ENCODE results near the gene HIPK1. TPM values are rescaled to one million over a fixed set of nuclear protein-coding genes. Genes with fewer than 3 reads are reported as not detected.
"Not testable (repeated sequence)": the region's sequence is repeated elsewhere in the genome, so short reads cannot be mapped to it uniquely, and the experiment has no call there.

Gene HIPK1
- total RNA-seq, 1 donor from 2014 or later, result 41.3 TPM

DNA sequence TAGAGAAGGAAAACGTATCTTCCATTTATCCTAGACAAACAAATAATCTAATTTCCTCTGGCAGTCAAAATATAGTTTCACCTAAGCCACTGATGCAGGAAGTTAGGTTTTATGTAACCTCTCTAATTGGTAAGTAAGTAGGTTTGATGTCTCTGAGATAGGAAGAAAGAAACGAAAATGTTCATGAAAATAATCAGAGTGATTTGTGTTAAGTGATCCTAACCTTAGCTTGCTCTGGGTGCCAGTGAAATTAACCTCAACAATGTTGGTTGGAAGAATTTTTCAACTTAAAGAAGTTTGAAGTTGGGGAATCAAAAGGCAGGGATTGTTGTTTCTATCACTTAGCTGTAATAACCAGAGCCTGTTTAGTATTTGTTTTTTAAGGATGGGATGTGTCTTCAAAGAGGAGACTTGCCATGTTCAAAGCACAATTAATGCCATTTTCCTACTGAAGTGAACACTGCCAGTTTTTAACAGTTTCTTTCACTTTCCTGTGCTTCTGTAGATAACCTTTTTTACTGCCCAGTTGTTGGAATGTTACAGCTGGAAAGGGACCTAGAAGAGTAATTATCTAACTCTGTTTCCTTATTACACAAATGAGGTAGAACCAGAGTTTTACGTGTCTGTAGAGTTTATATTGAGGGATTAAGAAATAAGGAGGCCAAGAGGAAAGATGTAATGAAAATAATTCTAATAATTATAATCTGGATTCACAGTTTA is 18.4 kb downstream of the HIPK1 start:
- Histone ChIP-seq H3K4me2 (peak overlapping the region; percentile 64), H3K4me3 (no peak overlapping the region), H3K36me3 (peaks cover 9% of the 10 kb centered on the region), H3K4me1 (peaks cover 27% of the 10 kb centered on the region), H3K9ac (no peak overlapping the region), H3K27me3 (no peaks in the 10 kb centered on the region), H3K27ac (peak overlapping the region; percentile 76), H3K9me3 (ENCODE audit: low read depth) (no peaks in the 10 kb centered on the region), H3K79me2 (ENCODE audit: low read depth) (peaks cover 96% of the 10 kb centered on the region), H2AFZ (replicated peaks) (no peak overlapping the region), H3F3A (ENCODE audit: low read depth) (peaks cover 16% of the 10 kb centered on the region), H4K20me1 (ENCODE audit: low read depth) (peaks cover 67% of the 10 kb centered on the region)
- peaks cover 24% of the 10 kb centered on the region for H3K36me3 Mint-ChIP-seq
- H3K27me3 Mint-ChIP-seq (ENCODE audit: insufficient read depth, low read depth), result no peaks in the 10 kb centered on the region
- peak overlapping the region; percentile 28 for H3K27ac Mint-ChIP-seq
- H3K4me3 Mint-ChIP-seq, result no peak overlapping the region
- peaks cover 12% of the 10 kb centered on the region for H3K9me3 Mint-ChIP-seq
- peaks cover 27% of the 10 kb centered on the region for H3K4me1 Mint-ChIP-seq
- DNase-seq (ENCODE audit: low spot score), result no peak
- no peak for TF ChIP-seq EZH2phosphoT487 (IDR thresholded peaks at IDR 0.05)
- TF ChIP-seq, protein P1, sequence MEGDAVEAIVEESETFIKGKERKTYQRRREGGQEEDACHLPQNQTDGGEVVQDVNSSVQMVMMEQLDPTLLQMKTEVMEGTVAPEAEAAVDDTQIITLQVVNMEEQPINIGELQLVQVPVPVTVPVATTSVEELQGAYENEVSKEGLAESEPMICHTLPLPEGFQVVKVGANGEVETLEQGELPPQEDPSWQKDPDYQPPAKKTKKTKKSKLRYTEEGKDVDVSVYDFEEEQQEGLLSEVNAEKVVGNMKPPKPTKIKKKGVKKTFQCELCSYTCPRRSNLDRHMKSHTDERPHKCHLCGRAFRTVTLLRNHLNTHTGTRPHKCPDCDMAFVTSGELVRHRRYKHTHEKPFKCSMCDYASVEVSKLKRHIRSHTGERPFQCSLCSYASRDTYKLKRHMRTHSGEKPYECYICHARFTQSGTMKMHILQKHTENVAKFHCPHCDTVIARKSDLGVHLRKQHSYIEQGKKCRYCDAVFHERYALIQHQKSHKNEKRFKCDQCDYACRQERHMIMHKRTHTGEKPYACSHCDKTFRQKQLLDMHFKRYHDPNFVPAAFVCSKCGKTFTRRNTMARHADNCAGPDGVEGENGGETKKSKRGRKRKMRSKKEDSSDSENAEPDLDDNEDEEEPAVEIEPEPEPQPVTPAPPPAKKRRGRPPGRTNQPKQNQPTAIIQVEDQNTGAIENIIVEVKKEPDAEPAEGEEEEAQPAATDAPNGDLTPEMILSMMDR (IDR thresholded peaks at IDR 0.05), result no peak
- no peak for TF ChIP-seq EZH2 (IDR thresholded peaks at IDR 0.05)

DNA sequence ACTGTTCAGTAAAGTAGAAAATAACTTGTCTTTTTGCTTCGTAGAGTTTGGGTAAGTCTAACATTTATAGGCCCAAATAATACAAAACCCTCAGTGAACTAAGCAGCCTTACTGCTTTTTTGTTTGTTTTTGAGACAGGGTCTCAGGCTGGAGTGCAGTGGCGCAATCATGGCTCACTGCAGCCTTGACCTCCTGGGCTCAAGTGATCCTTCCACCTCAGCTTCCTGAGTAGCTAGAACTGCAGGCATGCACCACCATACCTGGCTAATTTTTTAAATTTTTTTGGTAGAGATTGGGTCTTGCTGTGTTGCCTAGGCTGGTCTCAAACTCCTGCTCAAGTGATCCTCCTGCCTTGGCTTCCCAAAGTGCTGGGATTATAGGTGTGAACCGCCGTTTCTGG is 19.0 kb downstream of the HIPK1 start:
- not testable (repeated sequence) for DNase-seq (ENCODE audit: low spot score); H3K27ac ChIP-seq; H3K4me3 ChIP-seq; H2AFZ ChIP-seq (replicated peaks); H3K9me3 ChIP-seq (ENCODE audit: low read depth); H3K9ac ChIP-seq; H3K27me3 Mint-ChIP-seq (ENCODE audit: insufficient read depth, low read depth); H3K4me2 ChIP-seq; H3K27ac Mint-ChIP-seq; H3K27me3 ChIP-seq; H3K4me3 Mint-ChIP-seq; H3K36me3 ChIP-seq
- peaks cover 90% of the 10 kb centered on the region for H3K79me2 ChIP-seq (ENCODE audit: low read depth)
- Mint-ChIP-seq H3K36me3 (peaks cover 22% of the 10 kb centered on the region), H3K9me3 (peaks cover 12% of the 10 kb centered on the region), H3K4me1 (peaks cover 27% of the 10 kb centered on the region)
- peaks cover 66% of the 10 kb centered on the region for H4K20me1 ChIP-seq (ENCODE audit: low read depth)
- H3K4me1 ChIP-seq, result peaks cover 27% of the 10 kb centered on the region
- peaks cover 16% of the 10 kb centered on the region for H3F3A ChIP-seq (ENCODE audit: low read depth)

DNA sequence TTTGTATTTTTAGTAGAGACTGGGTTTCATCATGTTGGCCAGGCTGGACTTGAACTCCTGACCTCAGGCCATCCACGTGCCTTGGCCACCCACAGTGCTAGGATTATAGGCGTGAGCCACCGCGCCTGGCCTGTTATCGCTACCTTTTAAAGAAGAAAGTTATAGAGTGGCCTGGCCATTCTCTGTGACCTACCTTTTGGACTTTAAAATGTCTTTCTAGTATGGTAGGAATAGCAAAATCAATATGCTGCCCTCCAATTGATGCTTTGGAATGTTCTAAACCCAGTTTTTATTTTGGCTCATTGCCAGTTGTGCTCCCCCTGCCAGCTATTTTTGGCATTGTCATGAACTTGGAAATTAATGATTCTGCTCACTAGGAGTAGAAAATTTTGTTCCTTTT is 19.9 kb downstream of the HIPK1 start:
- Histone ChIP-seq H3K9me3 (ENCODE audit: low read depth) (no peaks in the 10 kb centered on the region), H3F3A (ENCODE audit: low read depth) (peaks cover 16% of the 10 kb centered on the region), H3K79me2 (ENCODE audit: low read depth) (peaks cover 81% of the 10 kb centered on the region), H3K9ac (no peak overlapping the region), H3K27me3 (no peaks in the 10 kb centered on the region), H3K27ac (no peak overlapping the region), H4K20me1 (ENCODE audit: low read depth) (peaks cover 63% of the 10 kb centered on the region), H3K4me1 (peaks cover 27% of the 10 kb centered on the region), H3K4me2 (no peak overlapping the region), H3K36me3 (no peaks in the 10 kb centered on the region), H3K4me3 (no peak overlapping the region), H2AFZ (replicated peaks) (no peak overlapping the region)
- H3K27ac Mint-ChIP-seq, result no peak overlapping the region
- peaks cover 12% of the 10 kb centered on the region for H3K9me3 Mint-ChIP-seq
- peaks cover 16% of the 10 kb centered on the region for H3K36me3 Mint-ChIP-seq
- TF ChIP-seq EZH2 (IDR thresholded peaks at IDR 0.05) (no peak), EZH2phosphoT487 (IDR thresholded peaks at IDR 0.05) (no peak)
- TF ChIP-seq, protein P1 (IDR thresholded peaks at IDR 0.05), result peak; percentile 15
- H3K27me3 Mint-ChIP-seq (ENCODE audit: insufficient read depth, low read depth), result no peaks in the 10 kb centered on the region
- H3K4me3 Mint-ChIP-seq, result no peak overlapping the region
- H3K4me1 Mint-ChIP-seq, result peaks cover 27% of the 10 kb centered on the region
- no peak for DNase-seq (ENCODE audit: low spot score)

DNA sequence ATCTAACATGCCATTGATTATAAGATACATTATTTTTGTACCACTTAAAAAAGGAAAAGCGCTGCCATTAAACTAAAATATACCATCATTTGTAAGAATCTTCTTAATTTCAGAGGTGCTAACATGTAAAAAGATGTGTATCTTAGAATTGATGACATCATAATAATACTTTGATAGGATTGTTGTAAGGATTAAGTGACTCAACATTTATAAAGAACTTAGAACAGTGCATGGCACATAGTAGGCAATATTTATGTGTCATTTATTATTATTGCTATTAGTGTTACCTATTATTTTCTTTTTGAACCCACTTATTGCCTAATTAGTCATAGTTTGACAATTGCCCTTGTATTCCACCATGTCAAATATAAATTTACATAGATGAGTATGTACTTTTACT is 21.8 kb downstream of the HIPK1 start:
- TF ChIP-seq EZH2 (IDR thresholded peaks at IDR 0.05) (no peak), EZH2phosphoT487 (IDR thresholded peaks at IDR 0.05) (no peak)
- TF ChIP-seq, protein P1 (IDR thresholded peaks at IDR 0.05), result no peak
- Histone ChIP-seq H4K20me1 (ENCODE audit: low read depth) (peaks cover 52% of the 10 kb centered on the region), H3F3A (ENCODE audit: low read depth) (peaks cover 14% of the 10 kb centered on the region), H3K27me3 (no peaks in the 10 kb centered on the region), H3K4me1 (peaks cover 22% of the 10 kb centered on the region), H3K4me3 (no peak overlapping the region), H3K36me3 (no peaks in the 10 kb centered on the region), H3K27ac (no peak overlapping the region), H3K79me2 (ENCODE audit: low read depth) (peaks cover 62% of the 10 kb centered on the region), H3K4me2 (no peak overlapping the region), H2AFZ (replicated peaks) (no peak overlapping the region), H3K9ac (no peak overlapping the region), H3K9me3 (ENCODE audit: low read depth) (no peaks in the 10 kb centered on the region)
- H3K27ac Mint-ChIP-seq, result no peak overlapping the region
- peaks cover 8% of the 10 kb centered on the region for H3K36me3 Mint-ChIP-seq
- H3K4me3 Mint-ChIP-seq, result no peak overlapping the region
- H3K9me3 Mint-ChIP-seq, result no peaks in the 10 kb centered on the region
- H3K27me3 Mint-ChIP-seq (ENCODE audit: insufficient read depth, low read depth), result no peaks in the 10 kb centered on the region
- DNase-seq (ENCODE audit: low spot score), result no peak
- peaks cover 26% of the 10 kb centered on the region for H3K4me1 Mint-ChIP-seq
